ENCODE measurements around the gene ALX3. TPM values are rescaled to one million over a fixed set of nuclear protein-coding genes. Genes with fewer than 3 reads are reported as not detected.
A peak's percentile ranks its signal among the peaks of the same experiment; 100 is the strongest.
"Not testable (repeated sequence)": the region's sequence is repeated elsewhere in the genome, so short reads cannot be mapped to it uniquely, and the experiment has no call there.

The ALX3 gene
- total and polyA plus RNA-seq, 10 donors: 0.10 to 0.12 TPM; not detected in 8

DNA sequence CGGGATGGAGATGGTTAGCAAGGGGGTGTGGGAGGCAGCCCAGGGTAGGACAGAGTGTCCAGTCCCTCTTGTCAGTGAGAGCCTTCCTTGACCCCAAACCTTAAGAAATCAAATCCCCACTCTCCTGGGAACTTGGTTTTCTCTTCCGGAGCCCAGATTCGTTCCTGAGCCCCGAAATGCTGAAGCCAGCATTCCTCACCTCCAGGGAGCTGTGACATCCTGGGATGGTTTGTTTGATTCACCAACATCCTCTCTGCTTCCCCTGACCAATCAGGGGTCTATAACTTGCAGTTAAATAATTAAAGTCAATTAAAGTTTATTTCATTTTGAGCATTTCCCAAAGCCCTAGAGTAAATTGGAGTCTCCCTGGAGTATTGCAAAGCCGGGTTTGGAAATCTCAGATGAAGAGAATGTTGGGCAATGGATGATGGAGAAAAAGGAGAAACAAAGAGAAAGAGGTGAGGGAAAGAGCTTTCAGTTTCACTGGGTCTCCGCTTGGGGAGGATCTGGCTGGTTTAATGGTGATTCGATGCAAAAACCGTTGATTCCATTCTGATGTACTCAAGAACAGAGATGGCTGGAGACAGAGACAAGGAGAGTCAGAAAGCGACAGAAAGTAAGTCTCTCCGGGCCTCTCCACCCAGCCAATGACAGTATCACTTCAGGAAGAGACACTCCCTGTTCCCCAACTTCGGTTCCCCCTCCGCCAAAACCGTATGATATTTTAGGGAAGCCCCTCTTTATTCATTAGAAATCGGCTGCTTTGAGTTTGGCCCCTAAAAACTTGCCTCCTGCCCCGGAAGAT is 12.8 kb upstream of the ALX3 start:
- Histone ChIP-seq H3K4me1 (peaks cover 4 to 43% (median 28%) of the 10 kb centered on the region in 6 donors), H3K27ac (peak overlapping the region in 3 of 8 donors; percentile 59 to 81 (median 72)), H3K27me3 (replicated peaks in 1 of 7) (peaks cover 0 to 52% (median 13%) of the 10 kb centered on the region in 7 donors), H3K36me3 (no peaks in the 10 kb centered on the region), H3K9me3 (no peaks in the 10 kb centered on the region), H3K4me3 (peak overlapping the region; percentile 52 to 85 (median 66))
- no peak for DNase-seq
- intact Hi-C loops (cut with DNase I; ENCODE audit: low total_unique reads): no loop called here
- WGBS, 5 donors: 17 to 21% (median 19%) methylated on average over 15 of the region's 15 CpGs
- TF ChIP-seq, protein P1, sequence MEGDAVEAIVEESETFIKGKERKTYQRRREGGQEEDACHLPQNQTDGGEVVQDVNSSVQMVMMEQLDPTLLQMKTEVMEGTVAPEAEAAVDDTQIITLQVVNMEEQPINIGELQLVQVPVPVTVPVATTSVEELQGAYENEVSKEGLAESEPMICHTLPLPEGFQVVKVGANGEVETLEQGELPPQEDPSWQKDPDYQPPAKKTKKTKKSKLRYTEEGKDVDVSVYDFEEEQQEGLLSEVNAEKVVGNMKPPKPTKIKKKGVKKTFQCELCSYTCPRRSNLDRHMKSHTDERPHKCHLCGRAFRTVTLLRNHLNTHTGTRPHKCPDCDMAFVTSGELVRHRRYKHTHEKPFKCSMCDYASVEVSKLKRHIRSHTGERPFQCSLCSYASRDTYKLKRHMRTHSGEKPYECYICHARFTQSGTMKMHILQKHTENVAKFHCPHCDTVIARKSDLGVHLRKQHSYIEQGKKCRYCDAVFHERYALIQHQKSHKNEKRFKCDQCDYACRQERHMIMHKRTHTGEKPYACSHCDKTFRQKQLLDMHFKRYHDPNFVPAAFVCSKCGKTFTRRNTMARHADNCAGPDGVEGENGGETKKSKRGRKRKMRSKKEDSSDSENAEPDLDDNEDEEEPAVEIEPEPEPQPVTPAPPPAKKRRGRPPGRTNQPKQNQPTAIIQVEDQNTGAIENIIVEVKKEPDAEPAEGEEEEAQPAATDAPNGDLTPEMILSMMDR (IDR thresholded peaks at IDR 0.05 in 8 of 11, conservative IDR thresholded peaks at IDR 0.05 in 3 of 11): no peak
- TF ChIP-seq POLR2A (IDR thresholded peaks at IDR 0.05): no peak
- no peak for TF ChIP-seq POLR2AphosphoS5 (IDR thresholded peaks at IDR 0.05)

DNA sequence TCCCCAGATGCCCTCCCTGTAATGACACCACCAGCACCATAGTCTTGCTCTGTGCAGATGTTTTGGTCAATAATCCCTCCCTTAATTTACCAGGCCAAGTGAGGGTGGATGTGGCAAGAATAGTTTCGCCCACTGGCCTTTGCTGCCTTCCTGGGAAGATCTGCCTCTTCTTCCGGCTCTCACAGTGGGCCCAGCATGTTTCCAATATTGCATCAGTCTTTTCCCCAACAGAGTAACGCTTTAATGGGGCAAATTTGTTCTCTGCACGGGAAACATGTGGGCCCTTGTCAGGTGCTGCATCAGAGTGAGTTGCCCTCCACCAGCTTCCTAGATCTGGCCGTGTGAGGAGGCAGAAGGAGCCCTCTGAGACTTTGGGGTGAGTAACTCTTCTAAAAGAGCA is 12.0 kb upstream of the ALX3 start:
- Histone ChIP-seq H3K4me1 (peaks cover 4 to 35% (median 24%) of the 10 kb centered on the region in 6 donors), H3K27me3 (replicated peaks in 1 of 7) (peaks cover 0 to 48% (median 13%) of the 10 kb centered on the region in 7 donors), H3K36me3 (no peaks in the 10 kb centered on the region), H3K9me3 (no peaks in the 10 kb centered on the region), H3K4me3 (no peak overlapping the region), H3K27ac (no peak overlapping the region)
- WGBS, 5 donors: 83 to 89% (median 84%) methylated on average over 5 of the region's 5 CpGs
- TF ChIP-seq POLR2A (IDR thresholded peaks at IDR 0.05) (no peak), POLR2AphosphoS5 (IDR thresholded peaks at IDR 0.05) (no peak)
- TF ChIP-seq, protein P1 (IDR thresholded peaks at IDR 0.05 in 8 of 11, conservative IDR thresholded peaks at IDR 0.05 in 3 of 11): no peak
- intact Hi-C loops (cut with DNase I; ENCODE audit: low total_unique reads): no loop called here
- no peak for DNase-seq

DNA sequence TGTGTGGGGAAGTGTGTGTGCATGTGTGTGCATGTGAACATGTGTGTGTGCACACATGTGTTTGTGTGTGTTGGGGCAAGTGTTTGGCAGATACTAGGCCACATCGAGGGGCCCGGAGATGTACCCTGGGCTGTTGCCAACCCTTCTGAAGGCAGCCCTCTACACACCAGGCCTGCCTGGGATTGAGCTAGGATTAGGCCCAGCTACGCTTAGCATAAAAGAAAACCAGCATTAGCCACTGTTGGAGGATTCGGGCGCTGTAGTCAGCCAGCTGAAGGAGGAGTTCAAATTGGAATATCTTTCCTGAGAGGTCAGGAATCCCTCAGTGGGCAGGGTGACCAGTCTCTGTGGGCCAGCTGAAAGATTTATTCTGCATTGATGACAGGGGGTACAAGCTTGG is 10.6 kb upstream of the ALX3 start:
- Histone ChIP-seq H3K27ac (no peak overlapping the region), H3K4me1 (peaks cover 4 to 30% (median 24%) of the 10 kb centered on the region in 6 donors), H3K36me3 (no peaks in the 10 kb centered on the region), H3K9me3 (no peaks in the 10 kb centered on the region), H3K4me3 (no peak overlapping the region), H3K27me3 (replicated peaks in 1 of 7) (peaks cover 0 to 52% (median 13%) of the 10 kb centered on the region in 7 donors)
- no peak for DNase-seq
- 94 to 95% (median 95%) methylated on average over 5 of the region's 5 CpGs for WGBS, 5 donors
- TF ChIP-seq, protein P1 (IDR thresholded peaks at IDR 0.05 in 8 of 11, conservative IDR thresholded peaks at IDR 0.05 in 3 of 11): no peak
- no peak for TF ChIP-seq POLR2AphosphoS5 (IDR thresholded peaks at IDR 0.05)
- no peak for TF ChIP-seq POLR2A (IDR thresholded peaks at IDR 0.05)
- intact Hi-C loops (cut with DNase I; ENCODE audit: low total_unique reads): no loop called here

DNA sequence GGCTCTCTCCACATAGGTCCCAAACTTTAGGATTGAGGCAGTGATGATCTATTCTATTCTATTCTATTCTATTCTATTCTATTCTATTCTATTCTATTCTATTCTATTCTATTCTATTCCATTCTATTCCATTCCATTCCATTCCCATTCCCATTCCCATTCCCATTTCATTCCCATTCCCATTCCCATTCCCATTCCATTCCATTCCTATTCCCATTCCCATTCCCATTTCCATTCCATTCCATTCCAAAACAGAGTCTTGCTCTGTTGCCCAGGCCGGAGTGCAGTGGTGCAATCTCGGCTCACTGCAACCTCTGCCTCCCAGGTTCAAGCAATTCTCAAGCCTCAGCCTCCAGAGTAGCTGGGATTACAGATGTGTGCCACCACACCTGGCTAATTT is 9.5 kb upstream of the ALX3 start:
- 95 to 100% (median 97%) methylated on average over 2 of the region's 2 CpGs for WGBS, 5 donors

More for the DNA sequence above, 9.5 kb upstream of the ALX3 start:
- H3K36me3 ChIP-seq; H3K9me3 ChIP-seq; intact Hi-C loops (cut with DNase I; ENCODE audit: low total_unique reads); H3K27ac ChIP-seq; DNase-seq; H3K4me3 ChIP-seq: not testable (repeated sequence)
- peaks cover 0 to 46% (median 13%) of the 10 kb centered on the region in 7 donors for H3K27me3 ChIP-seq (replicated peaks in 1 of 7)
- peaks cover 4 to 23% (median 22%) of the 10 kb centered on the region in 6 donors for H3K4me1 ChIP-seq

All from spleen (tissue), 11 donors.